GM23338 (cell line): ENCODE results near the gene SMARCA2. TPM values are rescaled to one million over a fixed set of nuclear protein-coding genes. Genes with fewer than 3 reads are reported as not detected.

Experiments used
- ATAC-seq: fragments of 200-7000 bp; cut with Tn5 transposase; 3 replicates; pipeline ENCODE4 v1.9.1; 2020
- DNase-seq: peaks from one replicate; pipeline ENCODE4 v3.0.0-alpha.2; 2015; ENCODE audit warnings: low spot score
- H2AFZ ChIP-seq: fragments of 200-600 bp; sonication (generic); 2 replicates; pipeline ENCODE4 v1.8.0; 2016; ENCODE audit warnings: antibody characterized with exemption, mild to moderate bottlenecking, moderate library complexity
- H3F3A ChIP-seq: fragments of 200-600 bp; sonication (generic); replicated peaks from 2 replicates; pipeline ENCODE4 v1.8.0; 2017; ENCODE audit warnings: antibody characterized with exemption, mixed run types, low read depth
- H3K27ac ChIP-seq: fragments of 200-600 bp; sonication (generic); 2 replicates; pipeline ENCODE4 v1.6.1; 2016; ENCODE audit warnings: low read depth
- H3K27me3 ChIP-seq: fragments of 200-600 bp; sonication (generic); 2 replicates; pipeline ENCODE4 v1.8.0; 2016; ENCODE audit warnings: mild to moderate bottlenecking, mixed run types, moderate library complexity; ENCODE audit not compliant: insufficient read depth
- H3K36me3 ChIP-seq: fragments of 200-600 bp; sonication (generic); 2 replicates; pipeline ENCODE4 v1.8.0; 2016; ENCODE audit warnings: mild to moderate bottlenecking; ENCODE audit not compliant: insufficient read depth
- H3K4me1 ChIP-seq: fragments of 200-600 bp; sonication (generic); 2 replicates; pipeline ENCODE4 v1.8.0; 2016; ENCODE audit warnings: mild to moderate bottlenecking, moderate library complexity; ENCODE audit not compliant: insufficient read depth
- H3K4me2 ChIP-seq: fragments of 200-600 bp; sonication (generic); 2 replicates; pipeline ENCODE4 v1.7.1; 2017; ENCODE audit warnings: mixed run types
- H3K4me3 ChIP-seq: fragments of 200-600 bp; sonication (generic); 2 replicates; pipeline ENCODE4 v1.6.1; 2016; ENCODE audit warnings: mixed run types
- H3K79me2 ChIP-seq: fragments of 200-600 bp; sonication (generic); replicated peaks from 2 replicates; pipeline ENCODE4 v1.8.0; 2017; ENCODE audit warnings: mild to moderate bottlenecking; ENCODE audit not compliant: insufficient read depth
- H3K9me2 ChIP-seq: fragments of 200-600 bp; sonication (generic); 2 replicates; pipeline ENCODE4 v1.8.0; 2017; ENCODE audit not compliant: insufficient read depth
- H4K20me1 ChIP-seq: fragments of 200-600 bp; sonication (generic); replicated peaks from 2 replicates; pipeline ENCODE4 v1.8.0; 2017; ENCODE audit warnings: mild to moderate bottlenecking; ENCODE audit not compliant: insufficient read depth
- H3K27ac Mint-ChIP-seq: 2 replicates; pipeline ENCODE4 v1.8.0; 2020; ENCODE audit warnings: inconsistent platforms, mild to moderate bottlenecking, moderate library complexity, mixed read lengths
- H3K27me3 Mint-ChIP-seq: 3 replicates; pipeline ENCODE4 v1.8.0; 2022; ENCODE audit warnings: low read depth, mild to moderate bottlenecking, moderate library complexity, mixed read lengths, inconsistent platforms; ENCODE audit not compliant: insufficient read depth, poor library complexity
- H3K36me3 Mint-ChIP-seq: 3 replicates; pipeline ENCODE4 v1.8.0; 2021; ENCODE audit warnings: low read depth, mild to moderate bottlenecking, inconsistent platforms, moderate library complexity, mixed read lengths
- H3K4me1 Mint-ChIP-seq: 3 replicates; pipeline ENCODE4 v1.8.0; 2020; ENCODE audit warnings: mild to moderate bottlenecking, inconsistent platforms, mixed read lengths
- H3K4me3 Mint-ChIP-seq: 3 replicates; pipeline ENCODE4 v1.8.0; 2021; ENCODE audit warnings: moderate library complexity, mild to moderate bottlenecking, inconsistent platforms, mixed read lengths
- H3K9me3 Mint-ChIP-seq: 3 replicates; pipeline ENCODE4 v1.8.0; 2020; ENCODE audit warnings: moderate library complexity, mild to moderate bottlenecking, inconsistent platforms, mixed read lengths
- CREB1 ChIP-seq: fragments of 250-450 bp; sonication (Bioruptor Pico); IDR thresholded peaks from 2 replicates; pipeline ENCODE4 v1.5.0; 2020; ENCODE audit warnings: low read depth, mild to moderate bottlenecking, moderate library complexity
- CTCF ChIP-seq, 2 experiments: fragments of 200-600 bp in 1 of 2; sonication (generic) in 1 of 2; conservative IDR thresholded peaks; 2 replicates each; pipeline versions ENCODE4 v1.5.1 to v1.6.1; 2016 to 2017; ENCODE audit warnings: antibody characterized with exemption in 2 of 2, low read depth in 2 of 2, mild to moderate bottlenecking in 2 of 2, moderate library complexity in 1 of 2
- ETS1 ChIP-seq: IDR thresholded peaks from 2 replicates; pipeline ENCODE4 v1.6.1; 2016; ENCODE audit warnings: antibody characterized with exemption
- POLR2AphosphoS5 ChIP-seq: IDR thresholded peaks from 2 replicates; pipeline ENCODE4 v1.6.1; 2016; ENCODE audit warnings: antibody characterized with exemption, low read depth
- REST ChIP-seq: IDR thresholded peaks from one replicate; pipeline ENCODE4 v1.6.1; 2018; ENCODE audit warnings: antibody characterized with exemption; ENCODE audit not compliant: unreplicated experiment
- STAT1 ChIP-seq: IDR thresholded peaks from one replicate; pipeline ENCODE4 v1.6.1; 2016; ENCODE audit warnings: antibody characterized with exemption; ENCODE audit not compliant: unreplicated experiment
- ZNF114 ChIP-seq: fragments of 250-450 bp; sonication (Bioruptor Pico); IDR thresholded peaks from 2 replicates; pipeline ENCODE4 v1.5.0; 2020; ENCODE audit warnings: mild to moderate bottlenecking, moderate library complexity
- ZNF331 ChIP-seq: fragments of 250-450 bp; sonication (Bioruptor Pico); IDR thresholded peaks from 2 replicates; pipeline ENCODE4 v1.5.0; 2020; ENCODE audit warnings: low read depth, mild to moderate bottlenecking, moderate library complexity
- polyA plus RNA-seq: library from polyadenylated mRNA; unstranded; fragments of >200 nt; fragmentation: Nextera tagmentation; extraction: Ambion mirVana; gene quantifications from 2 replicates; pipeline ENCODE4 v1.2.1, GENCODE V29; 2016
- total RNA-seq: library from RNA; depleted of rRNA; stranded (reverse); fragments of >200 nt; shearing (Covaris generic); gene quantifications from 2 replicates; pipeline ENCODE4 v1.2.3, GENCODE V29; 2014

SMARCA2 gene
- total and polyA plus RNA-seq, 2 experiments from 2014 or later: 21.7 to 21.9 TPM

GRCh38 chr9:2163231-2163885 is 148.2 kb downstream of the SMARCA2 start:
- no peak overlapping the region for H3K27ac Mint-ChIP-seq
- H3K4me3 Mint-ChIP-seq: no peak overlapping the region
- ATAC-seq: no peak

GRCh38 chr9:2164268-2164667 is 149.1 kb downstream of the SMARCA2 start:
- Histone ChIP-seq H3K27ac (no peak overlapping the region), H3K79me2 (no peaks in the 10 kb centered on the region), H3K4me2 (no peak overlapping the region), H2AFZ (no peak overlapping the region), H3K9me2 (0 out of 2 replicates have a peak, but pooled peaks cover 3% of the 10 kb centered on the region), H3K4me3 (no peak overlapping the region), H3F3A (peaks cover 6% of the 10 kb centered on the region; the same call in 1 of the 2 replicates), H3K4me1 (peaks cover 24% of the 10 kb centered on the region), H3K36me3 (no peaks in the 10 kb centered on the region), H3K27me3 (no peaks in the 10 kb centered on the region), H4K20me1 (no peaks in the 10 kb centered on the region)
- ATAC-seq (no peak), DNase-seq (no peak)
- Mint-ChIP-seq H3K4me1 (peaks cover 42% of the 10 kb centered on the region), H3K27me3 (peaks cover 4% of the 10 kb centered on the region), H3K9me3 (no peaks in the 10 kb centered on the region), H3K27ac (no peak overlapping the region), H3K36me3 (no peaks in the 10 kb centered on the region), H3K4me3 (no peak overlapping the region)
- TF ChIP-seq POLR2AphosphoS5 (no peak), ZNF331 (no peak), ETS1 (no peak), ZNF114 (CRISPR knock-in tag) (no peak), CREB1 (CRISPR knock-in tag) (no peak), REST (no peak), STAT1 (no peak), CTCF (conservative IDR thresholded peaks at IDR 0.05; ENCODE audit: low read depth in 2 of 2) (no peak)

More at GRCh38 chr9:2163231-2163885, 148.2 kb downstream of the SMARCA2 start:
- Histone ChIP-seq H3K36me3 (no peaks in the 10 kb centered on the region), H3K79me2 (no peaks in the 10 kb centered on the region), H3K27me3 (no peaks in the 10 kb centered on the region), H3K27ac (no peak overlapping the region), H3K4me3 (no peak overlapping the region), H3K4me1 (peaks cover 27% of the 10 kb centered on the region), H3F3A (peaks cover 6% of the 10 kb centered on the region; the same call in 1 of the 2 replicates), H3K9me2 (0 out of 2 replicates have a peak, but pooled peaks cover 3% of the 10 kb centered on the region), H3K4me2 (no peak overlapping the region), H2AFZ (no peak overlapping the region), H4K20me1 (no peaks in the 10 kb centered on the region)
- H3K36me3 Mint-ChIP-seq: no peaks in the 10 kb centered on the region
- peaks cover 4% of the 10 kb centered on the region for H3K27me3 Mint-ChIP-seq
- peaks cover 47% of the 10 kb centered on the region for H3K4me1 Mint-ChIP-seq
- DNase-seq: no peak
- no peaks in the 10 kb centered on the region for H3K9me3 Mint-ChIP-seq
- TF ChIP-seq ETS1: no peak
